Ovary (tissue), 3 donors: ENCODE data around the gene OBSCN.

ENCODE experiments used
- EP300 ChIP-seq: sonication (generic); formaldehyde crosslinking; IDR thresholded peaks from one replicate; pipeline ENCODE4 v1.6.1; 2017; ENCODE audit warnings: antibody characterized with exemption
- POLR2A ChIP-seq: fragments of 450-650 bp; IDR thresholded peaks from one replicate; pipeline ENCODE4 v1.6.1; 2017; ENCODE audit warnings: antibody characterized with exemption, mild to moderate bottlenecking, moderate library complexity
- TF ChIP-seq, protein P1 (sequence below), 3 donors: fragments of 450-650 bp in 2 of 3; fragments of 200-600 bp in 1 of 3; IDR thresholded peaks; one replicate each; pipeline versions ENCODE4 v1.5.1 to v1.8.0; 2016 to 2022; ENCODE audit warnings: antibody characterized with exemption in 3 of 3, mild to moderate bottlenecking in 1 of 3
- donor health status: DM: no; HTN: no; CAD: no.

GRCh38 chr1:228206582-228207351, 1.1 kb upstream of the OBSCN start:
- TF ChIP-seq, protein P1, sequence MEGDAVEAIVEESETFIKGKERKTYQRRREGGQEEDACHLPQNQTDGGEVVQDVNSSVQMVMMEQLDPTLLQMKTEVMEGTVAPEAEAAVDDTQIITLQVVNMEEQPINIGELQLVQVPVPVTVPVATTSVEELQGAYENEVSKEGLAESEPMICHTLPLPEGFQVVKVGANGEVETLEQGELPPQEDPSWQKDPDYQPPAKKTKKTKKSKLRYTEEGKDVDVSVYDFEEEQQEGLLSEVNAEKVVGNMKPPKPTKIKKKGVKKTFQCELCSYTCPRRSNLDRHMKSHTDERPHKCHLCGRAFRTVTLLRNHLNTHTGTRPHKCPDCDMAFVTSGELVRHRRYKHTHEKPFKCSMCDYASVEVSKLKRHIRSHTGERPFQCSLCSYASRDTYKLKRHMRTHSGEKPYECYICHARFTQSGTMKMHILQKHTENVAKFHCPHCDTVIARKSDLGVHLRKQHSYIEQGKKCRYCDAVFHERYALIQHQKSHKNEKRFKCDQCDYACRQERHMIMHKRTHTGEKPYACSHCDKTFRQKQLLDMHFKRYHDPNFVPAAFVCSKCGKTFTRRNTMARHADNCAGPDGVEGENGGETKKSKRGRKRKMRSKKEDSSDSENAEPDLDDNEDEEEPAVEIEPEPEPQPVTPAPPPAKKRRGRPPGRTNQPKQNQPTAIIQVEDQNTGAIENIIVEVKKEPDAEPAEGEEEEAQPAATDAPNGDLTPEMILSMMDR (IDR thresholded peaks at IDR 0.05): no peak
- no peak for TF ChIP-seq POLR2A
- TF ChIP-seq EP300: no peak
